Measurements from ENCODE around the gene EFNB1. TPM values are rescaled to one million over a fixed set of nuclear protein-coding genes. Genes with fewer than 3 reads are reported as not detected.

Gene EFNB1
- total RNA-seq, 2 experiments from 2014 or later, result 1.8 to 1.9 TPM

- Histone ChIP-seq H3K4me2 (ENCODE audit: low read length) (no peak overlapping the region), H3K9me2 (ENCODE audit: insufficient read depth, low read length) (no peaks in the 10 kb centered on the region), H3K79me2 (ENCODE audit: insufficient read depth, low read depth, low read length) (no peaks in the 10 kb centered on the region), H3K27ac (ENCODE audit: low read depth, low read length, poor library complexity, severe bottlenecking) (no peak overlapping the region), H4K20me1 (ENCODE audit: insufficient read depth, low read length) (no peaks in the 10 kb centered on the region), H3K4me3 (ENCODE audit: low read depth, low read length, poor library complexity, severe bottlenecking) (no peak overlapping the region), H2AFZ (ENCODE audit: low read length) (no peak overlapping the region), H3K36me3 (ENCODE audit: insufficient read depth, low read length) (no peaks in the 10 kb centered on the region), H3K9me3 (ENCODE audit: low read length) (no peaks in the 10 kb centered on the region), H3K4me1 (ENCODE audit: insufficient read depth, low read length, poor library complexity, severe bottlenecking) (no peaks in the 10 kb centered on the region)
- ChIA-PET CTCF (ENCODE audit: unreplicated experiment) (no interaction called here), POLR2A (no interaction called here)
- DNase-seq (ENCODE audit: low spot score), result no peak
- TF ChIP-seq CTCF (conservative IDR thresholded peaks at IDR 0.05; ENCODE audit: low read length) (no peak), EZH2phosphoT487 (IDR thresholded peaks at IDR 0.05; ENCODE audit: borderline replicate concordance, low read depth, low read length) (no peak)
- no TSS peak for BruUV-seq (replicated peaks)
- intact Hi-C loops (cut with micrococcal nuclease; ENCODE audit: unreplicated experiment), result no loop called here
Measured at GRCh38 chrX:68889249-68889648, 60.4 kb downstream of the EFNB1 start.

Other genes starting within 250 kb of the EFNB1 start
- not detected in 2 replicates for gene STARD8, start 181.4 kb upstream of the EFNB1 start, total RNA-seq (2014; rRNA removed; shearing (Covaris generic))
- not detected in 2 replicates for gene STARD8, start 181.4 kb upstream of the EFNB1 start, total RNA-seq (2022)

All from OCI-LY7 (cell line).